Embryonic facial prominence (tissue), 1 donor: Measurements from ENCODE around the gene PSMB3.
"Not testable (repeated sequence)": the region's sequence is repeated elsewhere in the genome, so short reads cannot be mapped to it uniquely, and the experiment has no call there.

Experiments used
- DNase-seq: peaks from one replicate; pipeline ENCODE4 v3.0.0-alpha.2; 2016; ENCODE audit errors: extremely low spot score

Gene PSMB3

GRCh38 chr17:38749223-38750043, 3.1 kb upstream of the PSMB3 start:
- DNase-seq = no peak

- DNase-seq = no peak
These were observed 2.6 kb upstream of the PSMB3 start for GRCh38 chr17:38750044-38750311.

- no peak for DNase-seq
These were observed 2.0 kb upstream of the PSMB3 start for GRCh38 chr17:38750312-38751121.

- DNase-seq = no peak
These were observed 1.3 kb upstream of the PSMB3 start for GRCh38 chr17:38751144-38751807.

- peak; percentile 71 for DNase-seq
These were observed 683 bp upstream of the PSMB3 start for GRCh38 chr17:38751808-38752307.

- no peak for DNase-seq
These were observed 548 bp downstream of the PSMB3 start for GRCh38 chr17:38753071-38753506.

- no peak for DNase-seq
These were observed 9.1 kb downstream of the PSMB3 start for GRCh38 chr17:38761612-38762011.

- no peak for DNase-seq
These were observed 9.7 kb downstream of the PSMB3 start for GRCh38 chr17:38762231-38762630.

GRCh38 chr17:38766341-38766740, 13.8 kb downstream of the PSMB3 start:
- no peak for DNase-seq

GRCh38 chr17:38768417-38768816, 15.9 kb downstream of the PSMB3 start:
- DNase-seq = no peak

- DNase-seq = no peak
These were observed 20.7 kb downstream of the PSMB3 start for GRCh38 chr17:38773258-38773657.

- no peak for DNase-seq
These were observed 25.2 kb downstream of the PSMB3 start for GRCh38 chr17:38777641-38778250.

GRCh38 chr17:38779965-38780752, 27.6 kb downstream of the PSMB3 start:
- no peak for DNase-seq

GRCh38 chr17:38783227-38783626, 30.7 kb downstream of the PSMB3 start:
- no peak for DNase-seq

GRCh38 chr17:38786372-38786771, 33.8 kb downstream of the PSMB3 start:
- DNase-seq = no peak

- not testable (repeated sequence) for DNase-seq
These were observed 35.5 kb downstream of the PSMB3 start for GRCh38 chr17:38787999-38788398.

GRCh38 chr17:38789185-38789584, 36.6 kb downstream of the PSMB3 start:
- DNase-seq = no peak

- not testable (repeated sequence) for DNase-seq
These were observed 37.7 kb downstream of the PSMB3 start for GRCh38 chr17:38790148-38790707.

- DNase-seq = no peak
These were observed 38.6 kb downstream of the PSMB3 start for GRCh38 chr17:38791162-38791561.

GRCh38 chr17:38794221-38794620, 41.7 kb downstream of the PSMB3 start:
- DNase-seq = no peak
